H1 (cell line): ENCODE data around the gene POLE. TPM values are rescaled to one million over a fixed set of nuclear protein-coding genes. Genes with fewer than 3 reads are reported as not detected.

Experiments used
- CTCF ChIA-PET: fragments of 300-600 bp; sonication (Branson Sonifier 250); formaldehyde crosslinking; loops from one replicate; lab custom pipeline; 2021; ENCODE audit not compliant: partially characterized antibody; lab: Charles Lee
- POLR2A ChIA-PET: fragments of 300-600 bp; sonication (Branson Sonifier 250); formaldehyde crosslinking; loops from one replicate; lab custom pipeline; 2021; ENCODE audit warnings: inconsistent platforms; ENCODE audit not compliant: partially characterized antibody; lab: Charles Lee
- DNase-seq, 2 experiments: peaks; one replicate each; pipeline versions ENCODE4 v3.0.0 to v3.0.0-alpha.2; 2010 to 2022; ENCODE audit warnings: low spot score in 2 of 2, low read depth in 1 of 2, mixed read lengths in 1 of 2
- FAIRE-seq: peaks from 2 replicates; lab custom pipeline; 2011; peaks lifted over from hg19 to GRCh38; lab: Jason Lieb, UNC
- H2AFZ ChIP-seq: 2 replicates; pipeline ENCODE4 v1.8.1; 2012; ENCODE audit warnings: low read length, inconsistent platforms
- H2AK5ac ChIP-seq: 2 replicates; pipeline ENCODE4 v1.6.1; 2013; ENCODE audit warnings: low read depth, low read length
- H2BK120ac ChIP-seq: replicated peaks from 2 replicates; pipeline ENCODE3; 2013; ENCODE audit warnings: low read depth, low read length, inconsistent platforms
- H2BK12ac ChIP-seq: 2 replicates; pipeline ENCODE4 v1.6.1; 2013; ENCODE audit warnings: low read depth, low read length
- H2BK15ac ChIP-seq: 2 replicates; pipeline ENCODE4 v1.6.1; 2013; ENCODE audit warnings: low read length
- H2BK20ac ChIP-seq: 2 replicates; pipeline ENCODE4 v1.6.1; 2013; ENCODE audit warnings: low read length
- H2BK5ac ChIP-seq: 2 replicates; pipeline ENCODE4 v1.6.1; 2013; ENCODE audit warnings: low read depth, low read length
- H3K14ac ChIP-seq: 2 replicates; pipeline ENCODE4 v1.6.1; 2013; ENCODE audit warnings: inconsistent platforms; ENCODE audit not compliant: insufficient read length
- H3K18ac ChIP-seq: 2 replicates; pipeline ENCODE4 v1.6.1; 2013; ENCODE audit warnings: low read length; ENCODE audit errors: extremely low read depth
- H3K23ac ChIP-seq: 2 replicates; pipeline ENCODE4 v1.6.1; 2013; ENCODE audit warnings: inconsistent platforms; ENCODE audit not compliant: insufficient read length
- H3K23me2 ChIP-seq: 2 replicates; pipeline ENCODE4 v1.6.1; 2013; ENCODE audit warnings: low read depth, low read length
- H3K27ac ChIP-seq: 2 replicates; pipeline ENCODE4 v1.6.1; 2011; ENCODE audit warnings: low read depth, low read length, inconsistent platforms
- H3K27me3 ChIP-seq, 4 experiments: replicated peaks in 1 of 4; 1 replicate in 1 of 4; 2 replicates in 3 of 4; pipeline versions ENCODE4 v1.6.1 to v1.8.1; 2011 to 2013; ENCODE audit warnings: low read length in 3 of 4, mild to moderate bottlenecking in 3 of 4, inconsistent platforms in 2 of 4, mixed read lengths in 2 of 4, moderate library complexity in 1 of 4; ENCODE audit not compliant: control insufficient read depth in 3 of 4, insufficient read depth in 3 of 4; ENCODE audit errors: extremely low read depth in 1 of 4
- H3K36me3 ChIP-seq, 4 experiments: 2 replicates each; pipeline versions ENCODE4 v1.6.1 to v1.8.1; 2011 to 2013; ENCODE audit warnings: mild to moderate bottlenecking in 4 of 4, low read length in 3 of 4, moderate library complexity in 2 of 4, control low read depth in 1 of 4, inconsistent platforms in 1 of 4; ENCODE audit not compliant: insufficient read depth in 4 of 4, control insufficient read depth in 2 of 4
- H3K4ac ChIP-seq: replicated peaks from 2 replicates; pipeline ENCODE3; 2013; ENCODE audit warnings: low read length, low read depth, mixed read lengths, inconsistent platforms; ENCODE audit not compliant: insufficient read length
- H3K4me1 ChIP-seq, 4 experiments: replicated peaks in 1 of 4; 1 replicate in 1 of 4; 2 replicates in 3 of 4; pipeline versions ENCODE4 v1.6.1 to v1.8.1; 2011 to 2013; ENCODE audit warnings: low read length in 3 of 4, inconsistent platforms in 2 of 4, mixed read lengths in 1 of 4; ENCODE audit not compliant: insufficient read depth in 4 of 4, control insufficient read depth in 3 of 4
- H3K4me2 ChIP-seq, 2 experiments: 2 replicates each; pipeline versions ENCODE4 v1.6.1 to v1.8.1; 2011 to 2013; ENCODE audit warnings: low read depth in 2 of 2, low read length in 2 of 2, control low read depth in 1 of 2, inconsistent platforms in 1 of 2, mild to moderate bottlenecking in 1 of 2; ENCODE audit not compliant: insufficient read depth in 1 of 2
- H3K4me3 ChIP-seq, 4 experiments: fragments of 200-600, 300-600 bp in 1 of 4; sonication (generic), shearing (Covaris generic), sonication (Bioruptor Twin) in 1 of 4; 2 replicates each; pipeline versions ENCODE4 v1.5.1 to v1.8.1; 2011 to 2016; ENCODE audit warnings: low read length in 4 of 4, low read depth in 3 of 4, control low read depth in 2 of 4, inconsistent platforms in 2 of 4, mild to moderate bottlenecking in 2 of 4, mixed read lengths in 1 of 4, moderate library complexity in 1 of 4; ENCODE audit not compliant: insufficient read depth in 2 of 4; ENCODE audit errors: extremely low read depth in 1 of 4
- H3K56ac ChIP-seq: replicated peaks from 2 replicates; pipeline ENCODE3; 2013; ENCODE audit warnings: low read depth, mild to moderate bottlenecking, mixed read lengths, low read length, inconsistent platforms; ENCODE audit not compliant: insufficient read length
- H3K79me1 ChIP-seq: 2 replicates; pipeline ENCODE4 v1.6.1; 2013; ENCODE audit warnings: low read depth, low read length, control low read depth
- H3K79me2 ChIP-seq, 2 experiments: 2 replicates each; pipeline versions ENCODE4 v1.6.1 to v1.8.1; 2012 to 2013; ENCODE audit warnings: low read length in 2 of 2, mild to moderate bottlenecking in 2 of 2, inconsistent platforms in 1 of 2; ENCODE audit not compliant: insufficient read depth in 2 of 2, control insufficient read depth in 1 of 2
- H3K9ac ChIP-seq, 4 experiments: replicated peaks in 1 of 4; 1 replicate in 1 of 4; 2 replicates in 3 of 4; pipeline versions ENCODE4 v1.6.1 to v1.8.1; 2011 to 2013; ENCODE audit warnings: low read depth in 3 of 4, low read length in 3 of 4, control low read depth in 2 of 4, mild to moderate bottlenecking in 2 of 4, moderate library complexity in 2 of 4, inconsistent platforms in 1 of 4; ENCODE audit errors: extremely low read depth in 1 of 4
- H3K9me3 ChIP-seq, 2 experiments: 2 replicates each; pipeline versions ENCODE4 v1.6.1 to v1.8.1; 2012 to 2013; ENCODE audit warnings: mild to moderate bottlenecking in 2 of 2, moderate library complexity in 2 of 2, control low read depth in 1 of 2, inconsistent platforms in 1 of 2, low read depth in 1 of 2, low read length in 1 of 2, mixed read lengths in 1 of 2; ENCODE audit not compliant: insufficient read depth in 2 of 2
- H4K20me1 ChIP-seq, 2 experiments: replicated peaks in 1 of 2; 2 replicates each; pipeline versions ENCODE3 to v1.8.1; 2011 to 2013; ENCODE audit warnings: inconsistent platforms in 2 of 2, low read length in 2 of 2, mild to moderate bottlenecking in 1 of 2; ENCODE audit not compliant: insufficient read depth in 2 of 2, control insufficient read depth in 1 of 2
- H4K5ac ChIP-seq: 2 replicates; pipeline ENCODE4 v1.6.1; 2013; ENCODE audit warnings: low read length, low read depth, mixed read lengths, inconsistent platforms; ENCODE audit not compliant: insufficient read length
- H4K8ac ChIP-seq: 2 replicates; pipeline ENCODE4 v1.8.0; 2013; ENCODE audit warnings: mild to moderate bottlenecking, moderate library complexity, low read length, inconsistent platforms; ENCODE audit not compliant: insufficient read depth; ENCODE audit errors: extremely low read depth
- H4K91ac ChIP-seq: replicated peaks from 2 replicates; pipeline ENCODE3; 2013; ENCODE audit warnings: low read length, mixed read lengths, inconsistent platforms; ENCODE audit not compliant: insufficient read length
- ATF3 ChIP-seq: IDR thresholded peaks from 2 replicates; pipeline ENCODE4 v1.6.1; 2011; ENCODE audit warnings: low read depth, mild to moderate bottlenecking, low read length; ENCODE audit not compliant: insufficient read depth
- CEBPB ChIP-seq: IDR thresholded peaks from 2 replicates; pipeline ENCODE4 v1.6.1; 2012; ENCODE audit warnings: low read depth, low read length
- CREB1 ChIP-seq: IDR thresholded peaks from 2 replicates; pipeline ENCODE4 v1.6.1; 2012; ENCODE audit warnings: inconsistent platforms
- HDAC6 ChIP-seq: IDR thresholded peaks from one replicate; pipeline ENCODE4 v1.7.1; 2012; ENCODE audit warnings: low read depth, mild to moderate bottlenecking, inconsistent platforms, low read length, moderate library complexity
- JUND ChIP-seq: IDR thresholded peaks from 2 replicates; pipeline ENCODE4 v1.6.1; 2011; ENCODE audit warnings: mild to moderate bottlenecking, improper control_type of control experiment, low read length
- KDM1A ChIP-seq: fragments of 200-600, 300-600 bp; sonication (generic); IDR thresholded peaks from 2 replicates; pipeline ENCODE4 v1.7.1; 2016; ENCODE audit warnings: mild to moderate bottlenecking, low read length, borderline replicate concordance
- POU5F1 ChIP-seq: IDR thresholded peaks from 2 replicates; pipeline ENCODE4 v1.6.1; 2011; ENCODE audit warnings: low read depth, mild to moderate bottlenecking, low read length, moderate library complexity
- RBBP5 ChIP-seq: IDR thresholded peaks from 2 replicates; pipeline ENCODE4 v1.7.1; 2012; ENCODE audit warnings: low read depth, mild to moderate bottlenecking, inconsistent platforms, low read length, moderate library complexity, borderline replicate concordance
- RFX5 ChIP-seq: IDR thresholded peaks from 2 replicates; pipeline ENCODE4 v1.6.1; 2011; ENCODE audit warnings: low read depth, low read length, improper control_type of control experiment, borderline replicate concordance
- SRF ChIP-seq: IDR thresholded peaks from 2 replicates; pipeline ENCODE4 v1.6.1; 2011; ENCODE audit warnings: mild to moderate bottlenecking, low read depth, low read length, moderate library complexity
- TCF12 ChIP-seq: IDR thresholded peaks from 2 replicates; pipeline ENCODE4 v1.6.1; 2011; ENCODE audit warnings: low read depth, mild to moderate bottlenecking, low read length
- WGBS, 2 experiments: shearing (Covaris generic) in 1 of 2; methylation state at CpG; one replicate each; pipeline versions ENCODE4 v1.1.6 to v1.1.7; 2013 to 2015; ENCODE audit warnings: low lambda C conversion rate in 2 of 2, mixed read lengths in 2 of 2, inconsistent platforms in 1 of 2, low coverage in 1 of 2, missing lambda C conversion rate in 1 of 2; ENCODE audit not compliant: insufficient replicate concordance in 2 of 2, insufficient coverage in 1 of 2, insufficient read length in 1 of 2; ENCODE audit errors: extremely low coverage in 1 of 2, missing lambda C conversion rate in 1 of 2; 5-methylcytosine and 5-hydroxymethylcytosine counted together
- polyA plus RNA-seq, 7 experiments: library from polyadenylated mRNA; depleted of rRNA in 3 of 7; stranded (reverse) in 5 of 7; unstranded in 2 of 7; fragments of >200 nt in 5 of 7; fragments of 200-250 nt in 2 of 7; gene quantifications; 1 replicate in 5 of 7; 2 replicates in 1 of 7; 4 replicates in 1 of 7; pipeline versions ENCODE4 v1.2.1 to v1.2.3, GENCODE V29; 2011 to 2013; ENCODE audit warnings: missing spikeins in 2 of 7, mixed read lengths in 2 of 7
- total RNA-seq: library from RNA; stranded (reverse); fragmentation: NEBNext Ultra II Directional; extraction: Animal tissue kit (Norgen Biotek cat#: 25700); gene quantifications from 2 replicates; pipeline ENCODE4 v1.2.1, GENCODE V29; 2021

The POLE gene
- total and polyA plus RNA-seq, 2 of the 8 experiments (the other 6 are each of a cell fraction or from before 2014, with no cell fraction given), result 59.7 to 115 TPM

GRCh38 chr12:132736913-132737312 is 49.8 kb upstream of the POLE start:
- ChIA-PET CTCF (interaction anchor here (0.8 to 1.1 kb wide), 2 partner anchors 31 to 98 kb away, joined by 3 to 4 read pairs; no protein-coding TSS in a partner anchor), POLR2A (interaction anchor here (1.1 to 2.4 kb wide), 5 partner anchors 10 to 24 kb away, joined by 3 to 8 read pairs (median 3); partner anchors contain the start of gene ANKLE2)
- Histone ChIP-seq H2BK20ac (no peak overlapping the region), H3K4ac (no peak overlapping the region), H2BK12ac (no peak overlapping the region; the same call in 1 of the 2 replicates), H4K20me1 (peaks cover 9 to 15% of the 10 kb centered on the region in 2 experiments), H3K79me2 (no peaks in the 10 kb centered on the region), H3K36me3 (peaks cover 55 to 88% (median 82%) of the 10 kb centered on the region in 4 experiments), H3K9me3 (no peaks in the 10 kb centered on the region), H4K5ac (no peak overlapping the region), H3K27me3 (no peaks in the 10 kb centered on the region), H3K56ac (no peak overlapping the region), H3K4me1 (no peaks in the 10 kb centered on the region), H3K14ac (no peak overlapping the region), H3K23ac (no peak overlapping the region), H3K23me2 (no peaks in the 10 kb centered on the region), H2BK15ac (no peak overlapping the region), H3K4me2 (no peak overlapping the region), H3K18ac (no peak overlapping the region), H3K27ac (no peak overlapping the region), H4K91ac (no peak overlapping the region), H3K9ac (no peak overlapping the region), H3K79me1 (no peaks in the 10 kb centered on the region), H2BK120ac (no peak overlapping the region), H2AFZ (no peak overlapping the region), H4K8ac (no peak overlapping the region), H3K4me3 (no peak overlapping the region), H2BK5ac (no peak overlapping the region), H2AK5ac (no peak overlapping the region)
- TF ChIP-seq KDM1A (no peak), TCF12 (no peak), RBBP5 (no peak), CEBPB (no peak), RFX5 (no peak), POU5F1 (no peak), JUND (no peak), SRF (no peak), HDAC6 (no peak), ATF3 (no peak), CREB1 (no peak)
- FAIRE-seq (no peak), DNase-seq (no peak)
- WGBS, 2 experiments, result 92% methylated on average over 13 of the region's 15 CpGs; no CpG with 5 or more reads in 1 of the 2 experiments
